Stimulated activated memory B cell treated with anti-CD40 and anti-IgM and Interleukin-4, amounts not matched to agents 10 μg/mL and 1 μg/mL and 100 μg/mL, for 72 hours (primary cell): Measurements from ENCODE around the gene CCDC3.

Experiments used
- ATAC-seq: fragments of 150-1000 bp; cut with Tn5 transposase; 2 replicates; pipeline ENCODE4 v1.10.0; 2021
- H3K27ac Mint-ChIP-seq: one replicate; pipeline ENCODE4 v1.8.0; 2022; ENCODE audit warnings: mild to moderate bottlenecking, mixed read lengths
- H3K27me3 Mint-ChIP-seq: one replicate; pipeline ENCODE4 v1.8.0; 2022; ENCODE audit warnings: mixed read lengths
- H3K36me3 Mint-ChIP-seq: one replicate; pipeline ENCODE4 v1.8.0; 2022; ENCODE audit warnings: mixed read lengths
- H3K4me1 Mint-ChIP-seq: one replicate; pipeline ENCODE4 v1.8.0; 2022; ENCODE audit warnings: mixed read lengths
- H3K4me3 Mint-ChIP-seq: one replicate; pipeline ENCODE4 v1.8.0; 2022; ENCODE audit warnings: mild to moderate bottlenecking, moderate library complexity, mixed read lengths
- H3K9me3 Mint-ChIP-seq: one replicate; pipeline ENCODE4 v1.8.0; 2022; ENCODE audit warnings: mixed read lengths

Gene CCDC3

DNA sequence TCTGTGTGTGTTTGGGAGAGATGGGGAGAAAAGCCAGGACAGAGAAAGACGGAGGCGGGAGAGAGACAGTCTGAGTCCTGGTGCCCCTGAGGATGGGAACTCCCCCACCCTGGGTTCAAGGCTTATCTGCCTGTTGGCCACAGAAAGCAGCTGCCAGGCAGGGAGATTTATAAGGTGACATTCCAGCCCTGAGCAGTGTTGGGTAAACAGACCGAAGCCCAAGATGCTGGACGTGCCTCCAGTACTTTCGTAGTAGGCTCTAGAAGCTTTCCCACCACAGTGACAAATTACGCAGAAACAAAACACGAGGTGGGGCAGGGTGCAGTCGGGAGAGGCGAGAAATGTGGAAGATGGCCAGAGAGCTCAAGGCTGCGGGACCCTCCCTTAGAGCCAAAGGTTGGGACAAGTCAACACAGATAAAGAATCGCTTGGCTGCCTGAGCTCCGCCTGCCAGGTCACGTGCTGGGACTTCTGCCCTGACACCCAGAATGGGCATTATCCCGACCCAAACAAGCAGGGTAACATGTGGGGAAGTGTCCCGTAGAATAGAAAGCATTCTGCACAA, 41.1 kb downstream of the CCDC3 start:
- no peak overlapping the region for H3K4me3 Mint-ChIP-seq
- no peaks in the 10 kb centered on the region for H3K4me1 Mint-ChIP-seq
- no peaks in the 10 kb centered on the region for H3K36me3 Mint-ChIP-seq
- ATAC-seq: no peak
- peaks cover 4% of the 10 kb centered on the region for H3K9me3 Mint-ChIP-seq
- no peak overlapping the region for H3K27ac Mint-ChIP-seq
- peaks cover 54% of the 10 kb centered on the region for H3K27me3 Mint-ChIP-seq

DNA sequence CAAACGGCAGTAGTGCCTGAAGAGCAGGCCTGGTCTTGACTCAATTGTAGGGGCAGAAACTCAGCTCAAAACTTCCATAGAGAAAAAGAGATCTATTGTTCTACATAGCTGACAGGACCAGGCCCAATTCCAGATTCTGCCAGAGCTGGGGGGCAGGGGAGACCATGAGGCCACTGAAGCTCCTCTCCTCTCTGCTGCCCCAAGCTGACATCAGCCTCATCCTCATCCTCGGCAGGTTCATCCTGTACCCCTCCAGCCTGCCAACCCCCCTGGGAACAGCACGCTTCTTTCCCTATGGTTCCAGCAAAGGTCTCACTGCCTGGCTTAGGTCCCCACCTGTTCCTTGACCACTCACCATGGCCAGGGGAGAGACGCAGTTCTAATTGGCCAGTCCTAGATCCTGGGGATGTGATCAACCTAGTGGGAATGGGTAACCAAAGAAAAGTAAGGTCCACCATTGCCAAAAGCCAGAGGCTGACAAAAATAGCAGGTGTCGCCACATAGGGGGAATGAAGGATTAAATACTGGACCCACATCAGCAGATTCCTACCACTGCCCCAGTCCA, 42.9 kb downstream of the CCDC3 start:
- Mint-ChIP-seq H3K36me3 (no peaks in the 10 kb centered on the region), H3K27ac (no peak overlapping the region), H3K4me1 (no peaks in the 10 kb centered on the region), H3K9me3 (peaks cover 9% of the 10 kb centered on the region), H3K4me3 (no peak overlapping the region), H3K27me3 (peaks cover 47% of the 10 kb centered on the region)
- no peak for ATAC-seq

DNA sequence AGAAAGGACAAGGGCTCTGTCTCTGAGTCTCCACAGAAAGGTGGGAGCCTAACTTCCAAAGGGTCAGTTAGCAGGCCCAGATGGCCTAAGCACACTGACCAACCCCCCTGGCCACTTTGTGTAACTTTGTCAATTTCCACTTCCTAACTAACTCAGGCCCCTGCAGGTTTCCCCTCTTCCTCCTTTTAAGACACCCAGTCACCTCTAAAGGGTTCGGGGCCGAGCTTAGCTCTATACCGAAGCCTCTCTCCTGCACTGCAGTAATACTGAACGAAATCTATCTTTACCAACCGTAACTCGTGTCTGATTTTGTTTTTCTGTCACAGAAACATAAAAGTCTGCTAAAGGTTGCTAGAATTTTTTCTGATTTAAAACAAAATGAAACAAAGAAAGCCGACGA, 44.4 kb downstream of the CCDC3 start:
- H3K27ac Mint-ChIP-seq: no peak overlapping the region
- ATAC-seq: no peak
- H3K36me3 Mint-ChIP-seq: peaks cover 9% of the 10 kb centered on the region
- H3K9me3 Mint-ChIP-seq: peaks cover 23% of the 10 kb centered on the region
- H3K4me3 Mint-ChIP-seq: no peak overlapping the region
- H3K4me1 Mint-ChIP-seq: no peaks in the 10 kb centered on the region
- peaks cover 51% of the 10 kb centered on the region for H3K27me3 Mint-ChIP-seq

DNA sequence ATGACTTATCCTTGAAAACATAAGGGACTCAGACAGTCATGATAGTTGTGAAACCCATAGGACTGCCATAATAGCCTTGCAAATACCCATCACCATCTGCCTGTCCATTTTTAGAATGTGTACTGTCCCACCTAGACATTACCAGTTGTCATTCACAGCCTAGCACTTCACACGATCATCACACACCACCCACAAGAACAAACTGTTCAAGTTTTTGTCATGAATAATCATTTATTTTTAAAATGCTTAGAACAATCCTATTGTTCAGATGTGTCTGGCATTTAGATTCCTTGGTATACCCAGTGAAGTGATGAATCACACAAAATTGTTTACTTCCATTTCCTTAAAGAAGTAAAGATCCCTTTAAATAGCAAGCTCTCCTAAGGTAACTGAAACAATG, 46.6 kb downstream of the CCDC3 start:
- Mint-ChIP-seq H3K27me3 (peaks cover 39% of the 10 kb centered on the region), H3K4me3 (no peak overlapping the region), H3K9me3 (peaks cover 23% of the 10 kb centered on the region), H3K27ac (no peak overlapping the region), H3K4me1 (no peaks in the 10 kb centered on the region), H3K36me3 (peaks cover 9% of the 10 kb centered on the region)
- ATAC-seq: no peak

DNA sequence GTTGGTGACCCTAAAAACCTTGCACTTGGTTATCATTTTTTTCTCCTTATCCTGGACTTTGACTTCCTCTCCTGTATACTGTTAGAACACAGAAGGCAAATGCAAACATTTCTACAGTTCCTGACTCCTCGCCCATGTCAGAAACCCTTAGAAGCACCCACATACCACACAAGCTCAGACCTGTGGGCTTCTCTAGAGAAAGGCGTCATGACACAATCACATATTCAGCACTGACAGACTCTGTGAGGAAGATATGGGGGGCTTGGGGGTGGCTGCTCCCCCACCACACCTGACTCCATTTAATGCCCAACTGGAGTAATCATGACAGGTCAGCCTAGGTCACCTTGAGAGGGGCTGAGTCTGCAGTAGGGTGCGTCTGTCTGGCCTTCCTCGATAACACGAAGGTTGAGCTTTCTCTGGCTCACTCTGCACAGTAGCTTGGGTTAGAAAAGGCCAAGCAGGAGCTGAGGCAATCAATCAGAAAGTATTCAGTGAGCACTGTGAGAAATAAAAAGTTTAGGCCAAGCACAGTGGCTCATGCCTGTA, 50.9 kb downstream of the CCDC3 start:
- Mint-ChIP-seq H3K4me3 (no peak overlapping the region), H3K27me3 (peaks cover 13% of the 10 kb centered on the region), H3K36me3 (peaks cover 9% of the 10 kb centered on the region), H3K4me1 (no peaks in the 10 kb centered on the region), H3K9me3 (peaks cover 19% of the 10 kb centered on the region), H3K27ac (no peak overlapping the region)
- no peak for ATAC-seq

DNA sequence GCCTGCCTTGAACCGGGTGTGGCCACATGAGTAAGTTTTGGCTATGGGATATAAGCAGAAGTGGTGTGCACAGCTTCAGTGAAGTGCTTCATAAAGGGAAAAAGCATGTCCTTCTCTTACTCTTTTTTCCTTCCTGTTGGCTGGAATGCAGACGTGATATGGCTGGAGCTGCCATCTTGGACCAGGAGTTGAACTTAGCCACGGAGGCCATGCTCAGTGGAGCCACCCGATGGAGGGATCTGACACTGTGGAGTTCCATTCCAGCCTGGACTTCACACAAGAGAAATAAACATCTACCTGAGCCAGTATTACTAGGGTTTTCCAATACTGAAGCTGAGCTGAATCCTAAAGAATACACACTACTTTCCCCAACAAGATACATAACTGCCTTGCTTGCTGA, 52.3 kb downstream of the CCDC3 start:
- Mint-ChIP-seq H3K27ac (no peak overlapping the region), H3K4me1 (no peaks in the 10 kb centered on the region), H3K27me3 (peaks cover 13% of the 10 kb centered on the region), H3K4me3 (no peak overlapping the region), H3K9me3 (peaks cover 15% of the 10 kb centered on the region), H3K36me3 (peaks cover 9% of the 10 kb centered on the region)
- ATAC-seq: no peak

DNA sequence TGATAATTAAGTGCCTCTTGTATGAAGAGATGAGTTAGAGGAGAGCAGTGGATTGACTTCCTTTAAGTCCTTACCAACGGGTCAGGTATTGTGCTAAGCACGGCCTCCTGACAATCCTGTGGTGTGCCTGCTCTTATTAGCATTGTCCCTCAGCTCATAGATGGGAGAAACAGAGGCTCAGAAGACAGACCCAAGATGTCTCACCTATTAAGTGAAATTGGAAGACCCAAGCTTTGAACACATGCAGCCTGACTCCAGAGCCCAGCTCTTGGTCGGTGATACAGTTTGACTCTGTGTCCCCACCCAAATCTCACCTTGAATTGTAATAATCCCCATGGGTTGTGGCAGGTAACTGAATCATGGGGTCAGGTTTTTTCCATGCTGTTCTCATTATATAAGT, 53.8 kb downstream of the CCDC3 start:
- ATAC-seq: no peak
- no peaks in the 10 kb centered on the region for H3K4me1 Mint-ChIP-seq
- peaks cover 5% of the 10 kb centered on the region for H3K9me3 Mint-ChIP-seq
- no peak overlapping the region for H3K4me3 Mint-ChIP-seq
- peaks cover 5% of the 10 kb centered on the region for H3K27me3 Mint-ChIP-seq
- peaks cover 2% of the 10 kb centered on the region for H3K36me3 Mint-ChIP-seq
- H3K27ac Mint-ChIP-seq: no peak overlapping the region

DNA sequence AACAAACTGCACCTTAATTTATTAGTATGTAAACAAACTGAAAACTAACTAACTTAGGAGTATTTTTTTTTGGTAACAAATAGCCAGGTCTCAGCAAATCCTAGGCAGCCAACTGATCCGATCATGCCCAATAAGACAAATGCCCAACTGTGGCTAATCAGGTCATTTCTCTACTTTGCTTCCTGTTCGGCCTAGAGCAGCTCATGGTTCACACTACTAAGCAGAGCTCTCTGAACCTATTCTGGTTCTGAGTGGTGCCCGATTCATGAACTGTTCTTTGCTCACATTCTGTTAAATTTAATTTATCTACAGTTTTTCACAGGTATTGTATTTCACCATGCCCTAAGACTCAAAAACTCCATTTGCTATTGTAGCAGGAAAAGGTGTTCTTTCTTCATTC, 55.1 kb downstream of the CCDC3 start:
- peak; percentile 58 for ATAC-seq
- H3K27ac Mint-ChIP-seq: no peak overlapping the region
- no peaks in the 10 kb centered on the region for H3K9me3 Mint-ChIP-seq
- H3K36me3 Mint-ChIP-seq: no peaks in the 10 kb centered on the region
- no peak overlapping the region for H3K4me3 Mint-ChIP-seq
- H3K27me3 Mint-ChIP-seq: no peaks in the 10 kb centered on the region
- no peaks in the 10 kb centered on the region for H3K4me1 Mint-ChIP-seq

DNA sequence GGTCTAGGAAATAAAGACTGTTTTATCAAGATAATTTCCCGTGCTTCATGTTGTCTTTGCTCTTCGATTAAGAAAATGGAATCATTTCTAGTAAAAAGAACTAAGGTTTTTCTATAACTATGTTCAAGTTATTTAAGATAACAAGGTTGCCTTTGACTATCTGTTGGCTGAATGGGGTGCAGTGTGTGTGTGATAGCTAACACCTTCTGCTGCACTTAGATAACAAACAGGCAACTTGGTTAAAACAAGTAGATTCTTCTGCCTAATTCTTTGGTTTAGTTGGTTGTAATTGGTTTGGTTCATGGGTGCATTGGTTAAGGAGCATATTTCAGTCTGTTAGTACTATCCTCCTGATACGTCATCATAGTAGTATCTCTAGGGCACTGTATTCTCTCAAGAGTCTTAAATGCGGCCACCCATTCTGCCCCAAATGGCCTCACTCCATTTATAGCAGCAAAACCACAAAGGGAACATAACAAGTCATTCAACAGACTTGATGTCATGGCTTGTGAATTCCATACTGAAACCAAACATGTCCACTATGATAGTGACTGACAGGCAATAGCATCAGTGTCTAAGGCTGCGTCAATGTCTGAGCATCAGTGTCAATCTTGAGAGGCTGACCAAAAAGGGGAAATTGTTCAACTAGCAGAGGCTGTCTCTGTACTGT, 55.7 kb downstream of the CCDC3 start:
- no peaks in the 10 kb centered on the region for H3K27me3 Mint-ChIP-seq
- no peak overlapping the region for H3K27ac Mint-ChIP-seq
- no peaks in the 10 kb centered on the region for H3K36me3 Mint-ChIP-seq
- ATAC-seq: peak; percentile 72
- H3K9me3 Mint-ChIP-seq: no peaks in the 10 kb centered on the region
- H3K4me1 Mint-ChIP-seq: no peaks in the 10 kb centered on the region
- no peak overlapping the region for H3K4me3 Mint-ChIP-seq

DNA sequence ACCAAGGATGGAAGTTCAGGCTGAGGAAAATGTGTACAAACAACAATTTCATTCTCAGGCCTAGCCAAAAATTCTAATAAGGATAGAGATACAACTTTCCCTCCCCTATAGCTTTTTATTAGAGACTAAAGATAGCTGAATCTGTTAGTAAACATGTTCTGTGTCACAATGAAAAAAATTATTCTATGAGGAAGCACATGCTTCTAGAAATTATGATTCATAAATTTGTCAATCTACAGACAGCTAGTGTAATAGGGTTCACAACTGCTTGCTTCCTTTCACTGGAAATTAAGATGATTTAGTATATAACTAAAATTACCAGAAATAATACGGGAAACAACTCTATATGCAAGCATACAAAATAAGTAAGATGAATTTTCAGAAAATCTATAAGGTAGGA, 56.6 kb downstream of the CCDC3 start:
- no peaks in the 10 kb centered on the region for H3K27me3 Mint-ChIP-seq
- ATAC-seq: no peak

DNA sequence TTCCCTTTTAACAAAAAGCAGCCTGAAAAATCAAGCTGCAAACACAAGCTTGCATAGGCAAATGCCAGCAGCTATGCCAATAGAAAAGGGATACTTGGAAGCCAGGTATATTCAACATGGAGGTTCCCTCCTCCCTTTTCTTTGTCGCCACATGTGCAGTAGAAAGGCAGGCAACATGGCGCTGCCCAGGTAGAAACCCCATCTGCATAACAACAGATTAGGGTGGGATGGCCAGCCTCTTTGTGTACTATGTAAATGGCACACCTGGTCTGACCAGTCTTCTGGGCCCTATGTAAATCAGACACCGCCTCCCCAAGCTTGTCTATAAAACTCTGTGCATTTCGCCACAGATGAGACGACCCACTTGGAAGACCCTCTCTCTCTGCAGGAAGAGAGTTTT, 58.1 kb downstream of the CCDC3 start:
- Mint-ChIP-seq H3K9me3 (no peaks in the 10 kb centered on the region), H3K27me3 (peaks cover 11% of the 10 kb centered on the region), H3K36me3 (no peaks in the 10 kb centered on the region), H3K4me1 (no peaks in the 10 kb centered on the region), H3K4me3 (no peak overlapping the region), H3K27ac (no peak overlapping the region)
- no peak for ATAC-seq

More for the DNA sequence above, 56.6 kb downstream of the CCDC3 start:
- H3K27ac Mint-ChIP-seq: no peak overlapping the region
- no peaks in the 10 kb centered on the region for H3K9me3 Mint-ChIP-seq
- H3K4me3 Mint-ChIP-seq: no peak overlapping the region
- no peaks in the 10 kb centered on the region for H3K36me3 Mint-ChIP-seq
- H3K4me1 Mint-ChIP-seq: no peaks in the 10 kb centered on the region

DNA sequence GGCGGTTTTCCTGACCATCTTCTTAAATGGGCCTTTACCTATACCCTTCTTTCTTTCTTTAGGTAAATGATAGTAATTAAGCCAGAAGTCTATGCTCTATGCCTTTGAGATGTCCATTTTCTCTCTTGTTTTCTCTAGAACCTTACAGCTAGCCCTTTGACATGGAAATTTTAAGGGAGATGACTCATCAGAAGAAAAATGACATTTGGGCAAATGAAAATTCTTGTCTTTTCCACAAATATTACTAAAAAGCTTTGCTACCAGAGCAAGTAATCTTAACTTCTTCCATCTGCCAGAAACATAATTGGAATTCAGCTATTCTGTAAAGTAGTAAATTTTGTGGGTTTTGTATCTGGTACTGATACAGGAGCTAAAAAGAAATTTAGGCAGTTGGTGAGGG, 59.5 kb downstream of the CCDC3 start:
- Mint-ChIP-seq H3K4me3 (no peak overlapping the region), H3K36me3 (no peaks in the 10 kb centered on the region), H3K27ac (no peak overlapping the region), H3K27me3 (peaks cover 21% of the 10 kb centered on the region), H3K9me3 (no peaks in the 10 kb centered on the region), H3K4me1 (no peaks in the 10 kb centered on the region)
- no peak for ATAC-seq

DNA sequence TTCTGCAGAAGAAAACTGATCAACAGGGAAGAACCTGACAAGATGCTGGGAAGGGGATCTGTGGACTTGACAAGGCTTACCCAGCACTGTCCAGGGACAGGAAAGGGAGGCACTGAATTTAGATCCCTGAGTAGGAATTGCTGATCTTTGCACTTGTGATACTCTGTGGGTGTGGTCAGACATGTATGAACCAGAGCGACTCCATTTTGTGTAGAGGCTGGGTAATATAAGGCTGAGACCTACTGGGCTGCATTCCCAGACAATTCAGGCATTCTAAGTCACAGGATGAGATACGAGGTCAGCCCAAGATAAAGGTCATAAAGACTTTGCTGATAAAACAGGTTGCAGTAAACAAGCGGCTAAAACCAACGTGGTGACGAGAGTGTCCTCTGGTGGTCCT, 60.7 kb downstream of the CCDC3 start:
- peaks cover 21% of the 10 kb centered on the region for H3K27me3 Mint-ChIP-seq
- no peaks in the 10 kb centered on the region for H3K36me3 Mint-ChIP-seq

DNA sequence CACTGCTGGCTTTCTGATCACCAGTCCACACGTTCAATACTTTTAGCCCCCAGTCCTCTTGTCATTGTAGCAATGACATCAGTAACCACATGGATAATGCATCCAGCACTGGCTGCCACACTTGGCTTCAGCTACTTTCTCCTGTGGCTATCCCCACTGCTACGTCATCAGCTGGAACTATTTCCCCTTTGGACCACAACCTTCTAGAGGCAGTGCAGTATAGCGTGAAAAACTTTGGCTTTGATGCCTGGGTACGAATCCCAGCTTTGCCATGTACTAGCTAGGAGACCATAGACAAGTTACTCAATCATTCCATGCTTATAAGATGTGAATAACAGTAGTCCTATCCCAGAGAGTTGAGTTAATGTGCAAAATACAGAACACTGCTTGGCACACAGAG, 63.2 kb downstream of the CCDC3 start:
- H3K27me3 Mint-ChIP-seq: peaks cover 21% of the 10 kb centered on the region
- no peak for ATAC-seq
- no peak overlapping the region for H3K27ac Mint-ChIP-seq
- no peaks in the 10 kb centered on the region for H3K36me3 Mint-ChIP-seq
- no peaks in the 10 kb centered on the region for H3K9me3 Mint-ChIP-seq
- H3K4me1 Mint-ChIP-seq: no peaks in the 10 kb centered on the region
- H3K4me3 Mint-ChIP-seq: no peak overlapping the region

More for the DNA sequence above, 60.7 kb downstream of the CCDC3 start:
- no peak for ATAC-seq
- no peak overlapping the region for H3K27ac Mint-ChIP-seq
- no peaks in the 10 kb centered on the region for H3K4me1 Mint-ChIP-seq
- H3K9me3 Mint-ChIP-seq: no peaks in the 10 kb centered on the region
- H3K4me3 Mint-ChIP-seq: no peak overlapping the region

DNA sequence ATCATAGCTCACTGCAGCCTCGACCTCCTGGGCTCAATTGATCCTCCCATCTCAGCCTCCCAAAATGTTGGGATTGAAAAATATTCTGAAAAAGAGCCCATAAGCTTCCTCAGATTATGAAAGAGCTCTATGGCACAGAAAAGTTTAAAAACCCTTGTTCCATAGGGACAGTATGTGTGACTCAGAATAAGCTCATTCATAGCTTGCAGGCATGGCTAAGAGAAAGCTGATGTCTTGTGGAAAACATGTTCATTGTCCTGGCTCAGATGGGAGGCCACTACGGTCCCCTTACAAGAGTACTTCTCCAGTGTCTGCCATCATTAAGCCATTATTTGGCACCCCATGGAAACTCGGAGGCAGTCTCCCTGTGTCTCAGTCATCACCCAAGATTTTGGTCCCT, 64.0 kb downstream of the CCDC3 start:
- peaks cover 21% of the 10 kb centered on the region for H3K27me3 Mint-ChIP-seq
- no peak overlapping the region for H3K4me3 Mint-ChIP-seq
- no peaks in the 10 kb centered on the region for H3K4me1 Mint-ChIP-seq

DNA sequence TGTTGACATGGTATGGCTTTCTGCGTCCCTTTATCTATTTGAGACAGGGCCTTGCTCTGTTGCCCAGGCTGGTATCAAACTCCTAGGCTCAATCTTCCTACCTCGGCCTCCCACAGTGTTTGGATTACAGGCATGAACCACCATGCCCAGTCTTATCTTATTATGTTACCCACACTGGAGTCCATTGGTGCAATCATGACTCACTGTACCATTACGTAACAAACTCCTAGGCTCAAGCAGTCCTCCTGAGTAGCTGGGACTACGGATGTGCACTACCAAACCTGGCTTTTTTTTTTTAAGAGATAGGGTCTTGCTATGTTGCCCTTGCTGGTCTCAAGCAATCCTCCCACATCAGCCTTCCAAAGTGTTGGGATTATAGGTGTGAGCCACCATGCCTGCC, 66.7 kb downstream of the CCDC3 start:
- no peak for ATAC-seq
- no peaks in the 10 kb centered on the region for H3K36me3 Mint-ChIP-seq
- peaks cover 21% of the 10 kb centered on the region for H3K27me3 Mint-ChIP-seq
- no peak overlapping the region for H3K27ac Mint-ChIP-seq
- H3K9me3 Mint-ChIP-seq: no peaks in the 10 kb centered on the region
- no peak overlapping the region for H3K4me3 Mint-ChIP-seq
- no peaks in the 10 kb centered on the region for H3K4me1 Mint-ChIP-seq

More for the DNA sequence above, 64.0 kb downstream of the CCDC3 start:
- no peak for ATAC-seq
- Mint-ChIP-seq H3K36me3 (no peaks in the 10 kb centered on the region), H3K9me3 (no peaks in the 10 kb centered on the region), H3K27ac (no peak overlapping the region)
